ENCODE results near the gene CD44.

- TF ChIP-seq CTCF (IDR thresholded peaks at IDR 0.05) (no peak), POLR2AphosphoS5 (IDR thresholded peaks at IDR 0.05) (no peak), POLR2A (IDR thresholded peaks at IDR 0.05) (no peak), EP300 (IDR thresholded peaks at IDR 0.05; ENCODE audit: low read depth) (no peak)
Observed at GRCh38 chr11:35239471-35240075, 100.6 kb downstream of the CD44 start.
